GM23338 (cell line): ENCODE measurements around the gene MGAT5. TPM values are rescaled to one million over a fixed set of nuclear protein-coding genes. Genes with fewer than 3 reads are reported as not detected.

Experiments used
- ATAC-seq: fragments of 200-7000 bp; cut with Tn5 transposase; 3 replicates; pipeline ENCODE4 v1.9.1; 2020
- DNase-seq: peaks from one replicate; pipeline ENCODE4 v3.0.0-alpha.2; 2015; ENCODE audit warnings: low spot score
- H2AFZ ChIP-seq: fragments of 200-600 bp; sonication (generic); 2 replicates; pipeline ENCODE4 v1.8.0; 2016; ENCODE audit warnings: antibody characterized with exemption, mild to moderate bottlenecking, moderate library complexity
- H3F3A ChIP-seq: fragments of 200-600 bp; sonication (generic); replicated peaks from 2 replicates; pipeline ENCODE4 v1.8.0; 2017; ENCODE audit warnings: antibody characterized with exemption, mixed run types, low read depth
- H3K27ac ChIP-seq: fragments of 200-600 bp; sonication (generic); 2 replicates; pipeline ENCODE4 v1.6.1; 2016; ENCODE audit warnings: low read depth
- H3K27me3 ChIP-seq: fragments of 200-600 bp; sonication (generic); 2 replicates; pipeline ENCODE4 v1.8.0; 2016; ENCODE audit warnings: mild to moderate bottlenecking, mixed run types, moderate library complexity; ENCODE audit not compliant: insufficient read depth
- H3K36me3 ChIP-seq: fragments of 200-600 bp; sonication (generic); 2 replicates; pipeline ENCODE4 v1.8.0; 2016; ENCODE audit warnings: mild to moderate bottlenecking; ENCODE audit not compliant: insufficient read depth
- H3K4me1 ChIP-seq: fragments of 200-600 bp; sonication (generic); 2 replicates; pipeline ENCODE4 v1.8.0; 2016; ENCODE audit warnings: mild to moderate bottlenecking, moderate library complexity; ENCODE audit not compliant: insufficient read depth
- H3K4me2 ChIP-seq: fragments of 200-600 bp; sonication (generic); 2 replicates; pipeline ENCODE4 v1.7.1; 2017; ENCODE audit warnings: mixed run types
- H3K4me3 ChIP-seq: fragments of 200-600 bp; sonication (generic); 2 replicates; pipeline ENCODE4 v1.6.1; 2016; ENCODE audit warnings: mixed run types
- H3K79me2 ChIP-seq: fragments of 200-600 bp; sonication (generic); replicated peaks from 2 replicates; pipeline ENCODE4 v1.8.0; 2017; ENCODE audit warnings: mild to moderate bottlenecking; ENCODE audit not compliant: insufficient read depth
- H3K9me2 ChIP-seq: fragments of 200-600 bp; sonication (generic); 2 replicates; pipeline ENCODE4 v1.8.0; 2017; ENCODE audit not compliant: insufficient read depth
- H4K20me1 ChIP-seq: fragments of 200-600 bp; sonication (generic); replicated peaks from 2 replicates; pipeline ENCODE4 v1.8.0; 2017; ENCODE audit warnings: mild to moderate bottlenecking; ENCODE audit not compliant: insufficient read depth
- H3K27ac Mint-ChIP-seq: 2 replicates; pipeline ENCODE4 v1.8.0; 2020; ENCODE audit warnings: inconsistent platforms, mild to moderate bottlenecking, moderate library complexity, mixed read lengths
- H3K27me3 Mint-ChIP-seq: 3 replicates; pipeline ENCODE4 v1.8.0; 2022; ENCODE audit warnings: low read depth, mild to moderate bottlenecking, moderate library complexity, mixed read lengths, inconsistent platforms; ENCODE audit not compliant: insufficient read depth, poor library complexity
- H3K36me3 Mint-ChIP-seq: 3 replicates; pipeline ENCODE4 v1.8.0; 2021; ENCODE audit warnings: low read depth, mild to moderate bottlenecking, inconsistent platforms, moderate library complexity, mixed read lengths
- H3K4me1 Mint-ChIP-seq: 3 replicates; pipeline ENCODE4 v1.8.0; 2020; ENCODE audit warnings: mild to moderate bottlenecking, inconsistent platforms, mixed read lengths
- H3K4me3 Mint-ChIP-seq: 3 replicates; pipeline ENCODE4 v1.8.0; 2021; ENCODE audit warnings: moderate library complexity, mild to moderate bottlenecking, inconsistent platforms, mixed read lengths
- H3K9me3 Mint-ChIP-seq: 3 replicates; pipeline ENCODE4 v1.8.0; 2020; ENCODE audit warnings: moderate library complexity, mild to moderate bottlenecking, inconsistent platforms, mixed read lengths
- CREB1 ChIP-seq: fragments of 250-450 bp; sonication (Bioruptor Pico); IDR thresholded peaks from 2 replicates; pipeline ENCODE4 v1.5.0; 2020; ENCODE audit warnings: low read depth, mild to moderate bottlenecking, moderate library complexity
- EZH2 ChIP-seq: fragments of 200-600 bp; sonication (generic); IDR thresholded peaks from one replicate; pipeline ENCODE4 v1.8.0; 2017; ENCODE audit warnings: antibody characterized with exemption, mild to moderate bottlenecking, low read depth; ENCODE audit not compliant: unreplicated experiment
- EZH2phosphoT487 ChIP-seq: fragments of 200-600 bp; sonication (generic); IDR thresholded peaks from one replicate; pipeline ENCODE4 v1.8.1; 2018; ENCODE audit warnings: antibody characterized with exemption; ENCODE audit not compliant: unreplicated experiment
- JUNB ChIP-seq: IDR thresholded peaks from one replicate; pipeline ENCODE4 v1.6.1; 2016; ENCODE audit warnings: antibody characterized with exemption; ENCODE audit not compliant: unreplicated experiment
- NANOG ChIP-seq: IDR thresholded peaks from 2 replicates; pipeline ENCODE4 v1.6.1; 2016; ENCODE audit warnings: antibody characterized with exemption, borderline replicate concordance
- STAT1 ChIP-seq: IDR thresholded peaks from one replicate; pipeline ENCODE4 v1.6.1; 2016; ENCODE audit warnings: antibody characterized with exemption; ENCODE audit not compliant: unreplicated experiment
- ZNF114 ChIP-seq: fragments of 250-450 bp; sonication (Bioruptor Pico); IDR thresholded peaks from 2 replicates; pipeline ENCODE4 v1.5.0; 2020; ENCODE audit warnings: mild to moderate bottlenecking, moderate library complexity
- polyA plus RNA-seq: library from polyadenylated mRNA; unstranded; fragments of >200 nt; fragmentation: Nextera tagmentation; extraction: Ambion mirVana; gene quantifications from 2 replicates; pipeline ENCODE4 v1.2.1, GENCODE V29; 2016
- total RNA-seq: library from RNA; depleted of rRNA; stranded (reverse); fragments of >200 nt; shearing (Covaris generic); gene quantifications from 2 replicates; pipeline ENCODE4 v1.2.3, GENCODE V29; 2014
- TF ChIP-seq, protein P1 (sequence below): fragments of 250-450 bp; sonication (Bioruptor Pico); IDR thresholded peaks from 2 replicates; pipeline ENCODE4 v1.5.0; 2020; ENCODE audit warnings: mild to moderate bottlenecking, moderate library complexity
- TF ChIP-seq, protein P2 (sequence below): IDR thresholded peaks from 2 replicates; pipeline ENCODE4 v1.6.1; 2016; ENCODE audit warnings: antibody characterized with exemption
- TF ChIP-seq, protein P3 (sequence below), 2 experiments: fragments of 200-600 bp in 1 of 2; sonication (generic) in 1 of 2; conservative IDR thresholded peaks; 2 replicates each; pipeline versions ENCODE4 v1.5.1 to v1.6.1; 2016 to 2017; ENCODE audit warnings: antibody characterized with exemption in 2 of 2, low read depth in 2 of 2, mild to moderate bottlenecking in 2 of 2, moderate library complexity in 1 of 2
- TF ChIP-seq, protein P4 (sequence below): IDR thresholded peaks from one replicate; pipeline ENCODE4 v1.6.1; 2018; ENCODE audit warnings: antibody characterized with exemption; ENCODE audit not compliant: unreplicated experiment

Gene MGAT5
- total and polyA plus RNA-seq, 2 experiments from 2014 or later: 4.6 to 27.6 TPM

DNA sequence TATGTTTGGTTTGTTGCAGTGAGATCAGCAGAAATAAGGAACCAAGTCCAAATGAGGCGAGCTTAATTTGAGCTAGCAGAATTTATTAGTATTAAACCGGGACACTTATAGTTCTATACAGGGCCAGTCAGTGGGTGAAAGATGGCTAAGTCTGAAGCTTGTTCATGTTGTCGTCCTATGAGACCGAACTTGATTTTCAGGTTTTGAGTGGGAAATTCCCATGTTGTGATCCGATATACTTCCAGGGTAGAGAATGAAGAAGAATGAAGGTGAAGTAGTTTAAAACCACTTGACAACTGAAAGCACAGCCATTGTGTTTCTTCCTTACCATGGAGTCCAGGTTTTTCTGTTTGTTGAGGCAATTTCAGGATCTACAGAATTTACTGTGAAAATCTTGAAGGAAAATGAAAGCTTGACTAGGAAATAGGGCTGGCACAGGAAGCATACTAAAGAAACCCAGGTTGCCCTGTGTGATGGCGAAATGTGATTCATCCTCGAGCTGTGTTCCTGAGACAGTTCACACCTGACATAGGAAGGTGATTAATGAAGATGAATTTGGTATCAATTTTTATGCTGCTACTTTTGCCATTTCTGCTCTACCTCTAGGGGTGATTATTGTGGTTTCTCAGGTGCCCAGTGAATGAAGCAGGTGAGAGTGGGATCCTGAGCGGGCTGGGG, 37.6 kb upstream of the MGAT5 start:
- Histone ChIP-seq H3F3A (no peaks in the 10 kb centered on the region), H4K20me1 (peaks cover 11% of the 10 kb centered on the region), H3K4me1 (peaks cover 25% of the 10 kb centered on the region), H3K79me2 (peaks cover 63% of the 10 kb centered on the region), H3K27ac (no peak overlapping the region), H3K4me2 (no peak overlapping the region), H3K27me3 (no peaks in the 10 kb centered on the region), H3K9me2 (peaks cover 6% of the 10 kb centered on the region; the same call in 1 of the 2 replicates), H3K4me3 (no peak overlapping the region), H3K36me3 (no peaks in the 10 kb centered on the region), H2AFZ (no peak overlapping the region)
- Mint-ChIP-seq H3K4me3 (no peak overlapping the region), H3K9me3 (no peaks in the 10 kb centered on the region), H3K36me3 (peaks cover 4% of the 10 kb centered on the region; the same call in 2 of the 3 replicates), H3K27ac (no peak overlapping the region), H3K27me3 (no peaks in the 10 kb centered on the region), H3K4me1 (peaks cover 40% of the 10 kb centered on the region)
- no peak for TF ChIP-seq STAT1
- no peak for TF ChIP-seq EZH2phosphoT487
- TF ChIP-seq, protein P1, sequence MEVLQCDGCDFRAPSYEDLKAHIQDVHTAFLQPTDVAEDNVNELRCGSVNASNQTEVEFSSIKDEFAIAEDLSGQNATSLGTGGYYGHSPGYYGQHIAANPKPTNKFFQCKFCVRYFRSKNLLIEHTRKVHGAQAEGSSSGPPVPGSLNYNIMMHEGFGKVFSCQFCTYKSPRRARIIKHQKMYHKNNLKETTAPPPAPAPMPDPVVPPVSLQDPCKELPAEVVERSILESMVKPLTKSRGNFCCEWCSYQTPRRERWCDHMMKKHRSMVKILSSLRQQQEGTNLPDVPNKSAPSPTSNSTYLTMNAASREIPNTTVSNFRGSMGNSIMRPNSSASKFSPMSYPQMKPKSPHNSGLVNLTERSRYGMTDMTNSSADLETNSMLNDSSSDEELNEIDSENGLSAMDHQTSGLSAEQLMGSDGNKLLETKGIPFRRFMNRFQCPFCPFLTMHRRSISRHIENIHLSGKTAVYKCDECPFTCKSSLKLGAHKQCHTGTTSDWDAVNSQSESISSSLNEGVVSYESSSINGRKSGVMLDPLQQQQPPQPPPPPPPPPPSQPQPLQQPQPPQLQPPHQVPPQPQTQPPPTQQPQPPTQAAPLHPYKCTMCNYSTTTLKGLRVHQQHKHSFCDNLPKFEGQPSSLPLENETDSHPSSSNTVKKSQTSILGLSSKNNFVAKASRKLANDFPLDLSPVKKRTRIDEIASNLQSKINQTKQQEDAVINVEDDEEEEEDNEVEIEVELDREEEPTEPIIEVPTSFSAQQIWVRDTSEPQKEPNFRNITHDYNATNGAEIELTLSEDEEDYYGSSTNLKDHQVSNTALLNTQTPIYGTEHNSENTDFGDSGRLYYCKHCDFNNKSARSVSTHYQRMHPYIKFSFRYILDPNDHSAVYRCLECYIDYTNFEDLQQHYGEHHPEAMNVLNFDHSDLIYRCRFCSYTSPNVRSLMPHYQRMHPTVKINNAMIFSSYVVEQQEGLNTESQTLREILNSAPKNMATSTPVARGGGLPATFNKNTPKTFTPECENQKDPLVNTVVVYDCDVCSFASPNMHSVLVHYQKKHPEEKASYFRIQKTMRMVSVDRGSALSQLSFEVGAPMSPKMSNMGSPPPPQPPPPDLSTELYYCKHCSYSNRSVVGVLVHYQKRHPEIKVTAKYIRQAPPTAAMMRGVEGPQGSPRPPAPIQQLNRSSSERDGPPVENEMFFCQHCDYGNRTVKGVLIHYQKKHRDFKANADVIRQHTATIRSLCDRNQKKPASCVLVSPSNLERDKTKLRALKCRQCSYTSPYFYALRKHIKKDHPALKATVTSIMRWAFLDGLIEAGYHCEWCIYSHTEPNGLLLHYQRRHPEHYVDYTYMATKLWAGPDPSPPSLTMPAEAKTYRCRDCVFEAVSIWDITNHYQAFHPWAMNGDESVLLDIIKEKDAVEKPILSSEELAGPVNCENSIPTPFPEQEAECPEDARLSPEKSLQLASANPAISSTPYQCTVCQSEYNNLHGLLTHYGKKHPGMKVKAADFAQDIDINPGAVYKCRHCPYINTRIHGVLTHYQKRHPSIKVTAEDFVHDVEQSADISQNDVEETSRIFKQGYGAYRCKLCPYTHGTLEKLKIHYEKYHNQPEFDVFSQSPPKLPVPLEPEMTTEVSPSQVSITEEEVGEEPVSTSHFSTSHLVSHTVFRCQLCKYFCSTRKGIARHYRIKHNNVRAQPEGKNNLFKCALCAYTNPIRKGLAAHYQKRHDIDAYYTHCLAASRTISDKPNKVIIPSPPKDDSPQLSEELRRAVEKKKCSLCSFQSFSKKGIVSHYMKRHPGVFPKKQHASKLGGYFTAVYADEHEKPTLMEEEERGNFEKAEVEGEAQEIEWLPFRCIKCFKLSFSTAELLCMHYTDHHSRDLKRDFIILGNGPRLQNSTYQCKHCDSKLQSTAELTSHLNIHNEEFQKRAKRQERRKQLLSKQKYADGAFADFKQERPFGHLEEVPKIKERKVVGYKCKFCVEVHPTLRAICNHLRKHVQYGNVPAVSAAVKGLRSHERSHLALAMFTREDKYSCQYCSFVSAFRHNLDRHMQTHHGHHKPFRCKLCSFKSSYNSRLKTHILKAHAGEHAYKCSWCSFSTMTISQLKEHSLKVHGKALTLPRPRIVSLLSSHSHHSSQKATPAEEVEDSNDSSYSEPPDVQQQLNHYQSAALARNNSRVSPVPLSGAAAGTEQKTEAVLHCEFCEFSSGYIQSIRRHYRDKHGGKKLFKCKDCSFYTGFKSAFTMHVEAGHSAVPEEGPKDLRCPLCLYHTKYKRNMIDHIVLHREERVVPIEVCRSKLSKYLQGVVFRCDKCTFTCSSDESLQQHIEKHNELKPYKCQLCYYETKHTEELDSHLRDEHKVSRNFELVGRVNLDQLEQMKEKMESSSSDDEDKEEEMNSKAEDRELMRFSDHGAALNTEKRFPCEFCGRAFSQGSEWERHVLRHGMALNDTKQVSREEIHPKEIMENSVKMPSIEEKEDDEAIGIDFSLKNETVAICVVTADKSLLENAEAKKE: no peak
- TF ChIP-seq ZNF114 (CRISPR knock-in tag): no peak
- TF ChIP-seq, protein P2, sequence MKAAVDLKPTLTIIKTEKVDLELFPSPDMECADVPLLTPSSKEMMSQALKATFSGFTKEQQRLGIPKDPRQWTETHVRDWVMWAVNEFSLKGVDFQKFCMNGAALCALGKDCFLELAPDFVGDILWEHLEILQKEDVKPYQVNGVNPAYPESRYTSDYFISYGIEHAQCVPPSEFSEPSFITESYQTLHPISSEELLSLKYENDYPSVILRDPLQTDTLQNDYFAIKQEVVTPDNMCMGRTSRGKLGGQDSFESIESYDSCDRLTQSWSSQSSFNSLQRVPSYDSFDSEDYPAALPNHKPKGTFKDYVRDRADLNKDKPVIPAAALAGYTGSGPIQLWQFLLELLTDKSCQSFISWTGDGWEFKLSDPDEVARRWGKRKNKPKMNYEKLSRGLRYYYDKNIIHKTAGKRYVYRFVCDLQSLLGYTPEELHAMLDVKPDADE: no peak
- TF ChIP-seq, protein P3, sequence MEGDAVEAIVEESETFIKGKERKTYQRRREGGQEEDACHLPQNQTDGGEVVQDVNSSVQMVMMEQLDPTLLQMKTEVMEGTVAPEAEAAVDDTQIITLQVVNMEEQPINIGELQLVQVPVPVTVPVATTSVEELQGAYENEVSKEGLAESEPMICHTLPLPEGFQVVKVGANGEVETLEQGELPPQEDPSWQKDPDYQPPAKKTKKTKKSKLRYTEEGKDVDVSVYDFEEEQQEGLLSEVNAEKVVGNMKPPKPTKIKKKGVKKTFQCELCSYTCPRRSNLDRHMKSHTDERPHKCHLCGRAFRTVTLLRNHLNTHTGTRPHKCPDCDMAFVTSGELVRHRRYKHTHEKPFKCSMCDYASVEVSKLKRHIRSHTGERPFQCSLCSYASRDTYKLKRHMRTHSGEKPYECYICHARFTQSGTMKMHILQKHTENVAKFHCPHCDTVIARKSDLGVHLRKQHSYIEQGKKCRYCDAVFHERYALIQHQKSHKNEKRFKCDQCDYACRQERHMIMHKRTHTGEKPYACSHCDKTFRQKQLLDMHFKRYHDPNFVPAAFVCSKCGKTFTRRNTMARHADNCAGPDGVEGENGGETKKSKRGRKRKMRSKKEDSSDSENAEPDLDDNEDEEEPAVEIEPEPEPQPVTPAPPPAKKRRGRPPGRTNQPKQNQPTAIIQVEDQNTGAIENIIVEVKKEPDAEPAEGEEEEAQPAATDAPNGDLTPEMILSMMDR (conservative IDR thresholded peaks at IDR 0.05; ENCODE audit: low read depth in 2 of 2): no peak
- no peak for TF ChIP-seq JUNB
- no peak for TF ChIP-seq EZH2
- TF ChIP-seq, protein P4, sequence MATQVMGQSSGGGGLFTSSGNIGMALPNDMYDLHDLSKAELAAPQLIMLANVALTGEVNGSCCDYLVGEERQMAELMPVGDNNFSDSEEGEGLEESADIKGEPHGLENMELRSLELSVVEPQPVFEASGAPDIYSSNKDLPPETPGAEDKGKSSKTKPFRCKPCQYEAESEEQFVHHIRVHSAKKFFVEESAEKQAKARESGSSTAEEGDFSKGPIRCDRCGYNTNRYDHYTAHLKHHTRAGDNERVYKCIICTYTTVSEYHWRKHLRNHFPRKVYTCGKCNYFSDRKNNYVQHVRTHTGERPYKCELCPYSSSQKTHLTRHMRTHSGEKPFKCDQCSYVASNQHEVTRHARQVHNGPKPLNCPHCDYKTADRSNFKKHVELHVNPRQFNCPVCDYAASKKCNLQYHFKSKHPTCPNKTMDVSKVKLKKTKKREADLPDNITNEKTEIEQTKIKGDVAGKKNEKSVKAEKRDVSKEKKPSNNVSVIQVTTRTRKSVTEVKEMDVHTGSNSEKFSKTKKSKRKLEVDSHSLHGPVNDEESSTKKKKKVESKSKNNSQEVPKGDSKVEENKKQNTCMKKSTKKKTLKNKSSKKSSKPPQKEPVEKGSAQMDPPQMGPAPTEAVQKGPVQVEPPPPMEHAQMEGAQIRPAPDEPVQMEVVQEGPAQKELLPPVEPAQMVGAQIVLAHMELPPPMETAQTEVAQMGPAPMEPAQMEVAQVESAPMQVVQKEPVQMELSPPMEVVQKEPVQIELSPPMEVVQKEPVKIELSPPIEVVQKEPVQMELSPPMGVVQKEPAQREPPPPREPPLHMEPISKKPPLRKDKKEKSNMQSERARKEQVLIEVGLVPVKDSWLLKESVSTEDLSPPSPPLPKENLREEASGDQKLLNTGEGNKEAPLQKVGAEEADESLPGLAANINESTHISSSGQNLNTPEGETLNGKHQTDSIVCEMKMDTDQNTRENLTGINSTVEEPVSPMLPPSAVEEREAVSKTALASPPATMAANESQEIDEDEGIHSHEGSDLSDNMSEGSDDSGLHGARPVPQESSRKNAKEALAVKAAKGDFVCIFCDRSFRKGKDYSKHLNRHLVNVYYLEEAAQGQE: no peak
- TF ChIP-seq NANOG: no peak
- TF ChIP-seq CREB1 (CRISPR knock-in tag): no peak
- no peak for ATAC-seq
- no peak for DNase-seq
